Fibroblast of gingiva (primary cell): ENCODE data around the gene RNF113B.

ENCODE experiments used
- DNase-seq: peaks from one replicate; pipeline ENCODE4 v3.0.0-alpha.2; 2011; ENCODE audit warnings: low read depth

RNF113B gene

GRCh38 chr13:98203646-98204326 lies 26.7 kb upstream of the RNF113B start:
- peak; percentile 39 for DNase-seq

GRCh38 chr13:98201984-98202383 lies 24.9 kb upstream of the RNF113B start:
- no peak for DNase-seq

GRCh38 chr13:98201189-98201588 lies 24.1 kb upstream of the RNF113B start:
- DNase-seq = no peak

GRCh38 chr13:98200211-98200878 lies 23.3 kb upstream of the RNF113B start:
- no peak for DNase-seq

- no peak for DNase-seq
These were observed 22.4 kb upstream of the RNF113B start for GRCh38 chr13:98199480-98199879.

GRCh38 chr13:98198683-98199082 lies 21.6 kb upstream of the RNF113B start:
- DNase-seq = no peak

GRCh38 chr13:98195054-98195791 lies 18.2 kb upstream of the RNF113B start:
- DNase-seq = no peak

GRCh38 chr13:98192008-98192407 lies 14.9 kb upstream of the RNF113B start:
- no peak for DNase-seq

- DNase-seq = no peak
These were observed 13.9 kb upstream of the RNF113B start for GRCh38 chr13:98190889-98191444.

- no peak for DNase-seq
These were observed 12.9 kb upstream of the RNF113B start for GRCh38 chr13:98189841-98190505.

- DNase-seq = no peak
These were observed 11.6 kb upstream of the RNF113B start for GRCh38 chr13:98188544-98189166.

GRCh38 chr13:98187965-98188261 lies 10.8 kb upstream of the RNF113B start:
- no peak for DNase-seq

GRCh38 chr13:98187155-98187964 lies 10.3 kb upstream of the RNF113B start:
- no peak for DNase-seq

- DNase-seq = peak; percentile 31
These were observed 7.7 kb upstream of the RNF113B start for GRCh38 chr13:98184792-98185191.

GRCh38 chr13:98182589-98182988 lies 5.5 kb upstream of the RNF113B start:
- DNase-seq = no peak

GRCh38 chr13:98182153-98182552 lies 5.1 kb upstream of the RNF113B start:
- no peak for DNase-seq

GRCh38 chr13:98181111-98181815 lies 4.2 kb upstream of the RNF113B start:
- peak; percentile 16 for DNase-seq

- no peak for DNase-seq
These were observed 3.0 kb upstream of the RNF113B start for GRCh38 chr13:98180092-98180491.

GRCh38 chr13:98175823-98176222 lies 1.2 kb downstream of the RNF113B start:
- DNase-seq = no peak

- peak; percentile 21 for DNase-seq
These were observed 2.0 kb downstream of the RNF113B start for GRCh38 chr13:98175043-98175442.
